ENCODE measurements around the gene NDOR1. TPM values are rescaled to one million over a fixed set of nuclear protein-coding genes. Genes with fewer than 3 reads are reported as not detected.

NDOR1 gene
- total RNA-seq, 1 donor from 2014 or later = 28.0 TPM

- Mint-ChIP-seq H3K4me3 (peak overlapping the region; percentile 74), H3K4me1 (ENCODE audit: unreplicated experiment) (peaks cover 17% of the 10 kb centered on the region), H3K27me3 (no peaks in the 10 kb centered on the region), H3K9me3 (no peaks in the 10 kb centered on the region), H3K27ac (no peak overlapping the region), H3K36me3 (no peaks in the 10 kb centered on the region)
- TF ChIP-seq CTCF (conservative IDR thresholded peaks at IDR 0.05) = no peak
- DNase-seq (ENCODE audit: extremely low spot score, unreplicated experiment) = no peak
Measured at GRCh38 chr9:137198902-137199283, 6.6 kb upstream of the NDOR1 start.

GRCh38 chr9:137199411-137200121 lies 5.9 kb upstream of the NDOR1 start:
- Mint-ChIP-seq H3K4me1 (ENCODE audit: unreplicated experiment) (peaks cover 23% of the 10 kb centered on the region), H3K27ac (no peak overlapping the region), H3K27me3 (no peaks in the 10 kb centered on the region), H3K4me3 (peak overlapping the region; percentile 88), H3K9me3 (no peaks in the 10 kb centered on the region), H3K36me3 (no peaks in the 10 kb centered on the region)
- no peak for TF ChIP-seq CTCF (conservative IDR thresholded peaks at IDR 0.05)
- DNase-seq (ENCODE audit: extremely low spot score, unreplicated experiment) = no peak

GRCh38 chr9:137200311-137201204 lies 4.9 kb upstream of the NDOR1 start, which contains the start of gene TPRN:
Gene TPRN (minus strand): TSS chr9:137200741. CDS start chr9:137200711, 30 bp downstream.
- Mint-ChIP-seq H3K27me3 (no peaks in the 10 kb centered on the region), H3K9me3 (no peaks in the 10 kb centered on the region)

GRCh38 chr9:137201205-137201868 lies 4.2 kb upstream of the NDOR1 start:
- peaks cover 19% of the 10 kb centered on the region for H3K4me1 Mint-ChIP-seq (ENCODE audit: unreplicated experiment)
- H3K9me3 Mint-ChIP-seq = no peaks in the 10 kb centered on the region
- peak overlapping the region; percentile 86 for H3K4me3 Mint-ChIP-seq
- peak overlapping the region; percentile 82 for H3K27ac Mint-ChIP-seq
- H3K27me3 Mint-ChIP-seq = no peaks in the 10 kb centered on the region
- DNase-seq (ENCODE audit: extremely low spot score, unreplicated experiment) = no peak
- no peak for TF ChIP-seq CTCF (conservative IDR thresholded peaks at IDR 0.05)
- no peaks in the 10 kb centered on the region for H3K36me3 Mint-ChIP-seq

More at GRCh38 chr9:137200311-137201204, 4.9 kb upstream of the NDOR1 start, which contains the start of gene TPRN:
- Mint-ChIP-seq H3K36me3 (no peaks in the 10 kb centered on the region), H3K4me3 (peak within 1 kb of the TSS; percentile 88), H3K27ac (peak within 1 kb of the TSS; percentile 82), H3K4me1 (ENCODE audit: unreplicated experiment) (peaks cover 18% of the 10 kb centered on the region)
- DNase-seq (ENCODE audit: extremely low spot score, unreplicated experiment) = peak; percentile 99
- TF ChIP-seq CTCF (conservative IDR thresholded peaks at IDR 0.05) = no peak

GRCh38 chr9:137202966-137203365 lies 2.5 kb upstream of the NDOR1 start:
- Mint-ChIP-seq H3K27me3 (no peaks in the 10 kb centered on the region), H3K36me3 (peaks cover 6% of the 10 kb centered on the region), H3K4me3 (no peak overlapping the region), H3K4me1 (ENCODE audit: unreplicated experiment) (peaks cover 27% of the 10 kb centered on the region), H3K9me3 (no peaks in the 10 kb centered on the region), H3K27ac (no peak overlapping the region)
- DNase-seq (ENCODE audit: extremely low spot score, unreplicated experiment) = no peak
- TF ChIP-seq CTCF (conservative IDR thresholded peaks at IDR 0.05) = no peak

Measured in type B pancreatic cell (in vitro differentiated cells).